IMR-90 (cell line): Measurements from ENCODE around the gene DEFB129. TPM values are rescaled to one million over a fixed set of nuclear protein-coding genes. Genes with fewer than 3 reads are reported as not detected.

Experiments
- ATAC-seq: fragments of 200-7000 bp; cut with Tn5 transposase; 2 replicates; pipeline ENCODE4 v1.9.1; 2020; ENCODE audit warnings: low read depth, mild to moderate bottlenecking, moderate library complexity
- BruUV-seq: library from RNA; stranded (reverse); fragments of 400-500 nt; replicated peaks from 2 replicates; lab custom pipeline; 2021; lab: Mats Ljungman, UMichigan
- CTCF ChIA-PET: fragments of 300-600 bp; formaldehyde crosslinking; extraction: SDS; loops from one replicate; lab custom pipeline; 2021; ENCODE audit warnings: antibody characterized with exemption; lab: Yijun Ruan, JAX
- POLR2A ChIA-PET: fragments of 300-600 bp; sonication (Branson Sonifier 250); formaldehyde crosslinking; loops from one replicate; lab custom pipeline; 2022; ENCODE audit warnings: antibody characterized with exemption; ENCODE audit not compliant: unreplicated experiment; lab: Charles Lee
- DNase-seq: peaks from one replicate; pipeline ENCODE4 v3.0.0; 2013
- H2AFZ ChIP-seq: replicated peaks from 2 replicates; pipeline ENCODE3; 2013; ENCODE audit warnings: low read length, mild to moderate bottlenecking; ENCODE audit not compliant: poor library complexity
- H2AK5ac ChIP-seq: 2 replicates; pipeline ENCODE4 v1.6.1; 2013; ENCODE audit warnings: low read depth, low read length, inconsistent platforms
- H2AK9ac ChIP-seq: replicated peaks from 2 replicates; pipeline ENCODE3; 2013; ENCODE audit warnings: mild to moderate bottlenecking, low read depth, low read length, moderate library complexity; ENCODE audit not compliant: poor library complexity
- H2BK120ac ChIP-seq: 2 replicates; pipeline ENCODE4 v1.6.1; 2013; ENCODE audit warnings: low read depth, low read length, inconsistent platforms
- H2BK15ac ChIP-seq: 3 replicates; pipeline ENCODE4 v1.6.1; 2013; ENCODE audit warnings: low read depth, low read length, inconsistent platforms
- H2BK20ac ChIP-seq: 2 replicates; pipeline ENCODE4 v1.6.1; 2013; ENCODE audit warnings: low read depth, mild to moderate bottlenecking, inconsistent platforms, low read length, moderate library complexity
- H2BK5ac ChIP-seq: 2 replicates; pipeline ENCODE4 v1.6.1; 2013; ENCODE audit warnings: mild to moderate bottlenecking, low read depth, low read length, inconsistent platforms; ENCODE audit not compliant: poor library complexity, severe bottlenecking
- H3K14ac ChIP-seq: replicated peaks from 2 replicates; pipeline ENCODE4 v1.6.1; 2013; ENCODE audit warnings: low read depth, low read length, inconsistent platforms
- H3K18ac ChIP-seq: 2 replicates; pipeline ENCODE4 v1.6.1; 2013; ENCODE audit warnings: low read depth, low read length, control low read depth
- H3K23ac ChIP-seq: 2 replicates; pipeline ENCODE4 v1.6.1; 2013; ENCODE audit warnings: low read depth, low read length, inconsistent platforms
- H3K27ac ChIP-seq: 2 replicates; pipeline ENCODE4 v1.5.1; 2013; ENCODE audit warnings: mild to moderate bottlenecking, control low read depth, low read length; ENCODE audit not compliant: insufficient read depth
- H3K27me3 ChIP-seq: 2 replicates; pipeline ENCODE4 v1.6.1; 2013; ENCODE audit warnings: low read length; ENCODE audit not compliant: control insufficient read depth, insufficient read depth
- H3K36me3 ChIP-seq: 2 replicates; pipeline ENCODE4 v1.6.1; 2013; ENCODE audit warnings: low read length, mixed read lengths; ENCODE audit not compliant: control insufficient read depth, insufficient read depth
- H3K4ac ChIP-seq: 2 replicates; pipeline ENCODE4 v1.6.1; 2013; ENCODE audit warnings: low read depth, low read length, inconsistent platforms
- H3K4me1 ChIP-seq: 2 replicates; pipeline ENCODE4 v1.6.1; 2013; ENCODE audit warnings: low read length, mixed read lengths; ENCODE audit not compliant: control insufficient read depth, insufficient read depth
- H3K4me2 ChIP-seq: 2 replicates; pipeline ENCODE4 v1.6.1; 2013; ENCODE audit warnings: low read depth, mild to moderate bottlenecking, control low read depth, low read length, moderate library complexity
- H3K4me3 ChIP-seq: 2 replicates; pipeline ENCODE4 v1.5.1; 2013; ENCODE audit warnings: low read depth, mild to moderate bottlenecking, control low read depth, low read length, moderate library complexity; ENCODE audit not compliant: insufficient read depth
- H3K56ac ChIP-seq: 2 replicates; pipeline ENCODE4 v1.6.1; 2013; ENCODE audit warnings: low read length, inconsistent platforms; ENCODE audit not compliant: insufficient read depth; ENCODE audit errors: extremely low read depth
- H3K79me1 ChIP-seq, 2 experiments: 2 replicates each; pipeline ENCODE4 v1.6.1; 2013; ENCODE audit warnings: low read length in 2 of 2, inconsistent platforms in 1 of 2, low read depth in 1 of 2
- H3K9ac ChIP-seq: 2 replicates; pipeline ENCODE4 v1.6.1; 2013; ENCODE audit warnings: low read depth, low read length, control low read depth
- H3K9me1 ChIP-seq: 2 replicates; pipeline ENCODE4 v1.6.1; 2013; ENCODE audit warnings: low read length, inconsistent platforms; ENCODE audit not compliant: insufficient read depth
- H3K9me3 ChIP-seq: 2 replicates; pipeline ENCODE4 v1.6.1; 2013; ENCODE audit warnings: low read length; ENCODE audit not compliant: control insufficient read depth, insufficient read depth
- H4K20me1 ChIP-seq: 2 replicates; pipeline ENCODE4 v1.6.1; 2013; ENCODE audit warnings: low read length, inconsistent platforms; ENCODE audit not compliant: insufficient read depth
- H4K5ac ChIP-seq: 2 replicates; pipeline ENCODE4 v1.6.1; 2013; ENCODE audit warnings: mild to moderate bottlenecking, low read depth, low read length, control low read depth
- H4K8ac ChIP-seq, 2 experiments: 2 replicates each; pipeline ENCODE4 v1.6.1; 2013; ENCODE audit warnings: low read depth in 2 of 2, low read length in 2 of 2, control low read depth in 1 of 2, inconsistent platforms in 1 of 2
- H4K91ac ChIP-seq: 2 replicates; pipeline ENCODE4 v1.6.1; 2013; ENCODE audit warnings: low read depth, low read length, inconsistent platforms; ENCODE audit not compliant: insufficient read depth
- CEBPB ChIP-seq: IDR thresholded peaks from 2 replicates; pipeline ENCODE4 v1.6.1; 2012; ENCODE audit warnings: low read depth, low read length, improper control_type of control experiment
- MAFK ChIP-seq: IDR thresholded peaks from 2 replicates; pipeline ENCODE4 v1.6.1; 2012; ENCODE audit warnings: low read depth, low read length, improper control_type of control experiment
- MAZ ChIP-seq: IDR thresholded peaks from 2 replicates; pipeline ENCODE4 v1.6.1; 2012; ENCODE audit warnings: low read depth, mild to moderate bottlenecking, low read length, improper control_type of control experiment, moderate library complexity, borderline replicate concordance
- RAD21 ChIP-seq: IDR thresholded peaks from 2 replicates; pipeline ENCODE4 v1.6.1; 2012; ENCODE audit warnings: low read length, improper control_type of control experiment
- RFX5 ChIP-seq: IDR thresholded peaks from 2 replicates; pipeline ENCODE4 v1.8.0; 2012; ENCODE audit warnings: low read depth, mild to moderate bottlenecking, low read length, moderate library complexity
- SMC3 ChIP-seq: fragments of 150-350 bp; IDR thresholded peaks from 2 replicates; pipeline ENCODE4 v1.6.1; 2016; ENCODE audit warnings: low read depth, mild to moderate bottlenecking, antibody characterized with exemption, low read length, moderate library complexity
- dilution Hi-C: fragments of 300-500 bp; cut with HindIII; formaldehyde crosslinking; loops from one replicate; pipeline ENCODE4 v1.14.3; 2018; ENCODE audit warnings: low sequenced_read_pairs; ENCODE audit not compliant: unreplicated experiment
- in situ Hi-C: fragments of 300-500 bp; cut with MboI; formaldehyde crosslinking; loops from 3 replicates; pipeline ENCODE4 v1.14.3; 2019; ENCODE audit warnings: low sequenced_read_pairs, inconsistent platforms, mixed read lengths
- intact Hi-C: fragments of 100-400 bp; cut with micrococcal nuclease; formaldehyde crosslinking; loops from 2 replicates; pipeline ENCODE4 v1.10.0; 2022
- polyA plus RNA-seq, 3 experiments: library from polyadenylated mRNA; depleted of rRNA; stranded (reverse); fragments of >200 nt; gene quantifications; 2 replicates each; pipeline ENCODE4 v1.2.3, GENCODE V29; 2012; ENCODE audit warnings: low replicate concordance in 1 of 3
- total RNA-seq: library from RNA; depleted of rRNA; stranded (reverse); fragments of >200 nt; gene quantifications from 2 replicates; pipeline ENCODE4 v1.2.3, GENCODE V29; 2012

DEFB129 gene
- total and polyA plus RNA-seq, 2 of the 4 experiments (the other 2 are of a cell fraction), result not detected

DNA sequence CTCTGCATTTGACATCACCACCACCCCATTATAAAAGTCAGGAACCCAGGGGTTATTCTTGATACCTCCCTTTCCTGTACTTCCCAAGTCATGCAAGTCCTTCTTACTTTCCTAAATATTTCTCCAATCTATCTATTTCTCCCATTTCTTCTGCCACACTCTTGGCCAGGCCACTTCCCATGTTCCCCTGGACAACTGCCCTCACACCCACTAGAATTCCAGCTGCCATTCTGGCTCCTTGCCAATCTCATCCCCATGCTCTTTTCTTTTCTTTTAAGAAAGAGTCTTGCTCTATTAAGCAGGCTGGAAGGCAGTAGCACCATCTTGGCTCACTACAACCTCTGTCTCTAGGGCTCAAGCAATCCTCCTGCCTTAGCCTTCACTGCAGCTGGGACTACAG lies 45.7 kb downstream of the DEFB129 start:
- ChIA-PET POLR2A (no interaction called here), CTCF (no interaction called here)
- Histone ChIP-seq H3K27ac (no peak overlapping the region), H4K20me1 (no peaks in the 10 kb centered on the region), H3K9ac (no peak overlapping the region), H3K56ac (no peak overlapping the region), H2BK20ac (no peak overlapping the region), H3K14ac (no peak overlapping the region), H2BK15ac (no peak overlapping the region), H2AK5ac (no peak overlapping the region), H3K79me1 (no peaks in the 10 kb centered on the region), H4K5ac (no peak overlapping the region), H2BK120ac (no peak overlapping the region), H3K9me3 (no peaks in the 10 kb centered on the region), H3K9me1 (no peaks in the 10 kb centered on the region; the same call in 1 of the 2 replicates), H3K23ac (no peak overlapping the region), H4K8ac (no peak overlapping the region), H3K4me2 (no peak overlapping the region), H3K27me3 (no peaks in the 10 kb centered on the region), H2AK9ac (no peak overlapping the region), H3K4ac (no peak overlapping the region), H2AFZ (no peak overlapping the region), H3K36me3 (peaks cover 22% of the 10 kb centered on the region), H3K4me3 (no peak overlapping the region), H2BK5ac (no peak overlapping the region), H3K18ac (no peak overlapping the region), H3K4me1 (no peaks in the 10 kb centered on the region), H4K91ac (no peak overlapping the region)
- no peak for TF ChIP-seq MAFK
- no peak for TF ChIP-seq MAZ
- no peak for TF ChIP-seq RFX5
- TF ChIP-seq RAD21, result no peak
- no peak for TF ChIP-seq SMC3
- no peak for TF ChIP-seq CEBPB
- no peak for ATAC-seq
- intact Hi-C loops (no loop called here), dilution Hi-C loops (no loop called here), in situ Hi-C loops (no loop called here)
- no peak for DNase-seq
- BruUV-seq, result no TSS peak
